Measurements from ENCODE around the gene IFNW1.
"Not testable (repeated sequence)": the region's sequence is repeated elsewhere in the genome, so short reads cannot be mapped to it uniquely, and the experiment has no call there.

The IFNW1 gene

GRCh38 chr9:21153336-21154017 is 11.8 kb upstream of the IFNW1 start:
- Histone ChIP-seq H3K4me1 (ENCODE audit: control insufficient read depth, insufficient read depth, low read length) (no peaks in the 10 kb centered on the region), H3K9ac (ENCODE audit: low read depth, low read length) (no peak overlapping the region)

GRCh38 chr9:21144603-21145002 is 3.0 kb upstream of the IFNW1 start:
- Histone ChIP-seq H3K4me1 (ENCODE audit: control insufficient read depth, insufficient read depth, low read length) (no peaks in the 10 kb centered on the region), H3K36me3 (ENCODE audit: control insufficient read depth, insufficient read depth, low read length) (no peaks in the 10 kb centered on the region), H3K4me3 (ENCODE audit: low read depth, low read length) (no peak overlapping the region), H3K9me3 (ENCODE audit: control insufficient read depth, insufficient read depth, low read length) (no peaks in the 10 kb centered on the region), H3K27me3 (ENCODE audit: control insufficient read depth, insufficient read depth, low read length) (no peaks in the 10 kb centered on the region), H3K9ac (ENCODE audit: low read depth, low read length) (no peak overlapping the region)

More at GRCh38 chr9:21153336-21154017, 11.8 kb upstream of the IFNW1 start:
- H3K27me3 ChIP-seq (ENCODE audit: control insufficient read depth, insufficient read depth, low read length), result no peaks in the 10 kb centered on the region
- no peaks in the 10 kb centered on the region for H3K9me3 ChIP-seq (ENCODE audit: control insufficient read depth, insufficient read depth, low read length)
- H3K36me3 ChIP-seq (ENCODE audit: control insufficient read depth, insufficient read depth, low read length), result no peaks in the 10 kb centered on the region
- no peak overlapping the region for H3K4me3 ChIP-seq (ENCODE audit: low read depth, low read length)

- Histone ChIP-seq H3K27me3 (ENCODE audit: control insufficient read depth, insufficient read depth, low read length) (no peaks in the 10 kb centered on the region), H3K36me3 (ENCODE audit: control insufficient read depth, insufficient read depth, low read length) (no peaks in the 10 kb centered on the region), H3K4me1 (ENCODE audit: control insufficient read depth, insufficient read depth, low read length) (no peaks in the 10 kb centered on the region), H3K4me3 (ENCODE audit: low read depth, low read length) (no peak overlapping the region), H3K9ac (ENCODE audit: low read depth, low read length) (no peak overlapping the region), H3K9me3 (ENCODE audit: control insufficient read depth, insufficient read depth, low read length) (no peaks in the 10 kb centered on the region)
Measured at GRCh38 chr9:21137020-21137419, 4.6 kb downstream of the IFNW1 start.

- no peaks in the 10 kb centered on the region for H3K36me3 ChIP-seq (ENCODE audit: control insufficient read depth, insufficient read depth, low read length)
- no peak overlapping the region for H3K9ac ChIP-seq (ENCODE audit: low read depth, low read length)
- no peaks in the 10 kb centered on the region for H3K27me3 ChIP-seq (ENCODE audit: control insufficient read depth, insufficient read depth, low read length)
- no peaks in the 10 kb centered on the region for H3K4me1 ChIP-seq (ENCODE audit: control insufficient read depth, insufficient read depth, low read length)
- H3K9me3 ChIP-seq (ENCODE audit: control insufficient read depth, insufficient read depth, low read length), result no peaks in the 10 kb centered on the region
- H3K4me3 ChIP-seq (ENCODE audit: low read depth, low read length), result no peak overlapping the region
Measured at GRCh38 chr9:21135736-21136135, 5.9 kb downstream of the IFNW1 start.

GRCh38 chr9:21128186-21128585 is 13.4 kb downstream of the IFNW1 start:
- not testable (repeated sequence) for H3K4me1 ChIP-seq (ENCODE audit: control insufficient read depth, insufficient read depth, low read length); H3K9me3 ChIP-seq (ENCODE audit: control insufficient read depth, insufficient read depth, low read length); H3K9ac ChIP-seq (ENCODE audit: low read depth, low read length); H3K36me3 ChIP-seq (ENCODE audit: control insufficient read depth, insufficient read depth, low read length); H3K4me3 ChIP-seq (ENCODE audit: low read depth, low read length); H3K27me3 ChIP-seq (ENCODE audit: control insufficient read depth, insufficient read depth, low read length)

- H3K9me3 ChIP-seq (ENCODE audit: control insufficient read depth, insufficient read depth, low read length), result no peaks in the 10 kb centered on the region
- no peaks in the 10 kb centered on the region for H3K36me3 ChIP-seq (ENCODE audit: control insufficient read depth, insufficient read depth, low read length)
- no peak overlapping the region for H3K9ac ChIP-seq (ENCODE audit: low read depth, low read length)
- no peak overlapping the region for H3K4me3 ChIP-seq (ENCODE audit: low read depth, low read length)
- H3K27me3 ChIP-seq (ENCODE audit: control insufficient read depth, insufficient read depth, low read length), result no peaks in the 10 kb centered on the region
- no peaks in the 10 kb centered on the region for H3K4me1 ChIP-seq (ENCODE audit: control insufficient read depth, insufficient read depth, low read length)
Measured at GRCh38 chr9:21121595-21122251, 19.9 kb downstream of the IFNW1 start.

GRCh38 chr9:21121079-21121478 is 20.6 kb downstream of the IFNW1 start:
- Histone ChIP-seq H3K9ac (ENCODE audit: low read depth, low read length) (no peak overlapping the region), H3K36me3 (ENCODE audit: control insufficient read depth, insufficient read depth, low read length) (no peaks in the 10 kb centered on the region), H3K27me3 (ENCODE audit: control insufficient read depth, insufficient read depth, low read length) (no peaks in the 10 kb centered on the region), H3K9me3 (ENCODE audit: control insufficient read depth, insufficient read depth, low read length) (no peaks in the 10 kb centered on the region), H3K4me1 (ENCODE audit: control insufficient read depth, insufficient read depth, low read length) (no peaks in the 10 kb centered on the region), H3K4me3 (ENCODE audit: low read depth, low read length) (no peak overlapping the region)

- no peaks in the 10 kb centered on the region for H3K27me3 ChIP-seq (ENCODE audit: control insufficient read depth, insufficient read depth, low read length)
- no peak overlapping the region for H3K9ac ChIP-seq (ENCODE audit: low read depth, low read length)
- no peaks in the 10 kb centered on the region for H3K4me1 ChIP-seq (ENCODE audit: control insufficient read depth, insufficient read depth, low read length)
- no peaks in the 10 kb centered on the region for H3K9me3 ChIP-seq (ENCODE audit: control insufficient read depth, insufficient read depth, low read length)
- no peak overlapping the region for H3K4me3 ChIP-seq (ENCODE audit: low read depth, low read length)
- no peaks in the 10 kb centered on the region for H3K36me3 ChIP-seq (ENCODE audit: control insufficient read depth, insufficient read depth, low read length)
Measured at GRCh38 chr9:21119093-21119770, 22.4 kb downstream of the IFNW1 start.

GRCh38 chr9:21114311-21114710 is 27.3 kb downstream of the IFNW1 start:
- Histone ChIP-seq H3K9ac (ENCODE audit: low read depth, low read length) (no peak overlapping the region), H3K4me3 (ENCODE audit: low read depth, low read length) (no peak overlapping the region), H3K4me1 (ENCODE audit: control insufficient read depth, insufficient read depth, low read length) (no peaks in the 10 kb centered on the region), H3K36me3 (ENCODE audit: control insufficient read depth, insufficient read depth, low read length) (no peaks in the 10 kb centered on the region), H3K27me3 (ENCODE audit: control insufficient read depth, insufficient read depth, low read length) (no peaks in the 10 kb centered on the region), H3K9me3 (ENCODE audit: control insufficient read depth, insufficient read depth, low read length) (no peaks in the 10 kb centered on the region)

GRCh38 chr9:21110708-21111576 is 30.7 kb downstream of the IFNW1 start:
- Histone ChIP-seq H3K36me3 (ENCODE audit: control insufficient read depth, insufficient read depth, low read length) (no peaks in the 10 kb centered on the region), H3K27me3 (ENCODE audit: control insufficient read depth, insufficient read depth, low read length) (no peaks in the 10 kb centered on the region), H3K9ac (ENCODE audit: low read depth, low read length) (no peak overlapping the region), H3K9me3 (ENCODE audit: control insufficient read depth, insufficient read depth, low read length) (no peaks in the 10 kb centered on the region), H3K4me3 (ENCODE audit: low read depth, low read length) (no peak overlapping the region), H3K4me1 (ENCODE audit: control insufficient read depth, insufficient read depth, low read length) (no peaks in the 10 kb centered on the region)

- no peaks in the 10 kb centered on the region for H3K4me1 ChIP-seq (ENCODE audit: control insufficient read depth, insufficient read depth, low read length)
- H3K9me3 ChIP-seq (ENCODE audit: control insufficient read depth, insufficient read depth, low read length), result no peaks in the 10 kb centered on the region
- no peak overlapping the region for H3K4me3 ChIP-seq (ENCODE audit: low read depth, low read length)
- no peak overlapping the region for H3K9ac ChIP-seq (ENCODE audit: low read depth, low read length)
- no peaks in the 10 kb centered on the region for H3K27me3 ChIP-seq (ENCODE audit: control insufficient read depth, insufficient read depth, low read length)
- no peaks in the 10 kb centered on the region for H3K36me3 ChIP-seq (ENCODE audit: control insufficient read depth, insufficient read depth, low read length)
Measured at GRCh38 chr9:21104787-21105186, 36.8 kb downstream of the IFNW1 start.
